Measurements from ENCODE around the gene COL6A5. TPM values are rescaled to one million over a fixed set of nuclear protein-coding genes. Genes with fewer than 3 reads are reported as not detected.

The COL6A5 gene
- polyA plus RNA-seq, 2 donors = 0.04 to 0.15 TPM

- Histone ChIP-seq H3K4me1 (ENCODE audit: control insufficient read depth in 2 of 2, insufficient read depth in 2 of 2, low read length in 1 of 2) (no peaks in the 10 kb centered on the region), H3K27ac (ENCODE audit: low read depth in 2 of 2, low read length in 1 of 2) (no peak overlapping the region), H3K36me3 (ENCODE audit: control insufficient read depth in 2 of 2, insufficient read depth in 2 of 2, low read length in 1 of 2) (no peaks in the 10 kb centered on the region), H3K9me3 (ENCODE audit: control insufficient read depth in 2 of 2, insufficient read depth in 1 of 2, low read depth in 1 of 2, low read length in 1 of 2) (no peaks in the 10 kb centered on the region), H3K4me3 (ENCODE audit: low read depth in 1 of 2, low read length in 2 of 2) (no peak overlapping the region), H3K27me3 (ENCODE audit: control insufficient read depth in 1 of 2, insufficient read depth in 2 of 2, low read length in 2 of 2) (no peaks in the 10 kb centered on the region)
- WGBS, 2 donors = 61 to 79% methylated on average over 3 of the region's 3 CpGs
These were observed 38.0 kb downstream of the COL6A5 start for GRCh38 chr3:130383424-130383823.

GRCh38 chr3:130384476-130385025 is 39.1 kb downstream of the COL6A5 start:
- 74 to 85% methylated on average over 3 of the region's 3 CpGs for WGBS, 2 donors
- no peaks in the 10 kb centered on the region for H3K4me1 ChIP-seq (ENCODE audit: control insufficient read depth in 2 of 2, insufficient read depth in 2 of 2, low read length in 1 of 2)
- H3K27me3 ChIP-seq (ENCODE audit: control insufficient read depth in 1 of 2, insufficient read depth in 2 of 2, low read length in 2 of 2) = no peaks in the 10 kb centered on the region
- H3K4me3 ChIP-seq (ENCODE audit: low read depth in 1 of 2, low read length in 2 of 2) = no peak overlapping the region
- H3K36me3 ChIP-seq (ENCODE audit: control insufficient read depth in 2 of 2, insufficient read depth in 2 of 2, low read length in 1 of 2) = no peaks in the 10 kb centered on the region
- H3K9me3 ChIP-seq (ENCODE audit: control insufficient read depth in 2 of 2, insufficient read depth in 1 of 2, low read depth in 1 of 2, low read length in 1 of 2) = no peaks in the 10 kb centered on the region
- no peak overlapping the region for H3K27ac ChIP-seq (ENCODE audit: low read depth in 2 of 2, low read length in 1 of 2)

- 54 to 57% methylated on average over 2 of the region's 2 CpGs for WGBS, 2 donors
- Histone ChIP-seq H3K27ac (ENCODE audit: low read depth in 2 of 2, low read length in 1 of 2) (no peak overlapping the region), H3K27me3 (ENCODE audit: control insufficient read depth in 1 of 2, insufficient read depth in 2 of 2, low read length in 2 of 2) (no peaks in the 10 kb centered on the region), H3K4me3 (ENCODE audit: low read depth in 1 of 2, low read length in 2 of 2) (no peak overlapping the region), H3K4me1 (ENCODE audit: control insufficient read depth in 2 of 2, insufficient read depth in 2 of 2, low read length in 1 of 2) (no peaks in the 10 kb centered on the region), H3K9me3 (ENCODE audit: control insufficient read depth in 2 of 2, insufficient read depth in 1 of 2, low read depth in 1 of 2, low read length in 1 of 2) (no peaks in the 10 kb centered on the region), H3K36me3 (ENCODE audit: control insufficient read depth in 2 of 2, insufficient read depth in 2 of 2, low read length in 1 of 2) (no peaks in the 10 kb centered on the region)
These were observed 41.3 kb downstream of the COL6A5 start for GRCh38 chr3:130386604-130387263.

GRCh38 chr3:130389743-130390478 is 44.4 kb downstream of the COL6A5 start:
- Histone ChIP-seq H3K4me1 (ENCODE audit: control insufficient read depth in 2 of 2, insufficient read depth in 2 of 2, low read length in 1 of 2) (no peaks in the 10 kb centered on the region), H3K36me3 (ENCODE audit: control insufficient read depth in 2 of 2, insufficient read depth in 2 of 2, low read length in 1 of 2) (no peaks in the 10 kb centered on the region), H3K27ac (ENCODE audit: low read depth in 2 of 2, low read length in 1 of 2) (no peak overlapping the region), H3K4me3 (ENCODE audit: low read depth in 1 of 2, low read length in 2 of 2) (no peak overlapping the region), H3K9me3 (ENCODE audit: control insufficient read depth in 2 of 2, insufficient read depth in 1 of 2, low read depth in 1 of 2, low read length in 1 of 2) (no peaks in the 10 kb centered on the region), H3K27me3 (ENCODE audit: control insufficient read depth in 1 of 2, insufficient read depth in 2 of 2, low read length in 2 of 2) (no peaks in the 10 kb centered on the region)
- WGBS, 2 donors = 28 to 41% methylated on average over 1 of the region's 1 CpG

- no peaks in the 10 kb centered on the region for H3K36me3 ChIP-seq (ENCODE audit: control insufficient read depth in 2 of 2, insufficient read depth in 2 of 2, low read length in 1 of 2)
- no peak overlapping the region for H3K27ac ChIP-seq (ENCODE audit: low read depth in 2 of 2, low read length in 1 of 2)
- H3K9me3 ChIP-seq (ENCODE audit: control insufficient read depth in 2 of 2, insufficient read depth in 1 of 2, low read depth in 1 of 2, low read length in 1 of 2) = no peaks in the 10 kb centered on the region
- whole genome bisulfite sequencing, 2 donors = 92 to 93% methylated on average over 2 of the region's 2 CpGs
- no peaks in the 10 kb centered on the region for H3K27me3 ChIP-seq (ENCODE audit: control insufficient read depth in 1 of 2, insufficient read depth in 2 of 2, low read length in 2 of 2)
- no peak overlapping the region for H3K4me3 ChIP-seq (ENCODE audit: low read depth in 1 of 2, low read length in 2 of 2)
- H3K4me1 ChIP-seq (ENCODE audit: control insufficient read depth in 2 of 2, insufficient read depth in 2 of 2, low read length in 1 of 2) = no peaks in the 10 kb centered on the region
These were observed 46.8 kb downstream of the COL6A5 start for GRCh38 chr3:130392266-130392665.

- H3K4me3 ChIP-seq (ENCODE audit: low read depth in 1 of 2, low read length in 2 of 2) = no peak overlapping the region
- no peaks in the 10 kb centered on the region for H3K9me3 ChIP-seq (ENCODE audit: control insufficient read depth in 2 of 2, insufficient read depth in 1 of 2, low read depth in 1 of 2, low read length in 1 of 2)
- H3K4me1 ChIP-seq (ENCODE audit: control insufficient read depth in 2 of 2, insufficient read depth in 2 of 2, low read length in 1 of 2) = no peaks in the 10 kb centered on the region
- WGBS, 2 donors = 88 to 92% methylated on average over 3 of the region's 3 CpGs
- no peaks in the 10 kb centered on the region for H3K36me3 ChIP-seq (ENCODE audit: control insufficient read depth in 2 of 2, insufficient read depth in 2 of 2, low read length in 1 of 2)
- H3K27ac ChIP-seq (ENCODE audit: low read depth in 2 of 2, low read length in 1 of 2) = no peak overlapping the region
- no peaks in the 10 kb centered on the region for H3K27me3 ChIP-seq (ENCODE audit: control insufficient read depth in 1 of 2, insufficient read depth in 2 of 2, low read length in 2 of 2)
These were observed 48.1 kb downstream of the COL6A5 start for GRCh38 chr3:130393594-130393993.

DNA sequence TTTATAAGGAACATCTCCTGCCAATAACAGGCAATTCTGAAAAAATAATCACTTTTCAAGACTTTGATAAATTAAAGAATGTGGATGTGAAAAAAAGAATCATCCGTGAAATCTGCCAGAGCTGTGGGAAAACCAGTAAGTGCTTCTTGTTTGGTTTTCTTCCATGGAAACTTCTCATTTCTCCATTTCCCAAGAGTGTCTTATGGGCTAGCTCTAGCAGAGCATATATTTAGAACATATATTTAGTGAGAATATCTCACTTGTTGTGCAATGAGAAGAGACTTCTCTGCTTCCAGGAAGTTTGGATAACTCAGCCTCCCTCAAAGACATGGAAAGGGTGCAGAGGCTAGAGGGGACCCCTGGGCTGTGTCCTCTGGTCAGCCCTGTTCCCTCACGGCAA is 49.9 kb downstream of the COL6A5 start:
- Histone ChIP-seq H3K27ac (ENCODE audit: low read depth in 2 of 2, low read length in 1 of 2) (no peak overlapping the region), H3K4me3 (ENCODE audit: low read depth in 1 of 2, low read length in 2 of 2) (no peak overlapping the region), H3K9me3 (ENCODE audit: control insufficient read depth in 2 of 2, insufficient read depth in 1 of 2, low read depth in 1 of 2, low read length in 1 of 2) (no peaks in the 10 kb centered on the region), H3K36me3 (ENCODE audit: control insufficient read depth in 2 of 2, insufficient read depth in 2 of 2, low read length in 1 of 2) (no peaks in the 10 kb centered on the region), H3K27me3 (ENCODE audit: control insufficient read depth in 1 of 2, insufficient read depth in 2 of 2, low read length in 2 of 2) (no peaks in the 10 kb centered on the region), H3K4me1 (ENCODE audit: control insufficient read depth in 2 of 2, insufficient read depth in 2 of 2, low read length in 1 of 2) (no peaks in the 10 kb centered on the region)
- 60 to 68% methylated on average over 2 of the region's 2 CpGs for WGBS, 2 donors

DNA sequence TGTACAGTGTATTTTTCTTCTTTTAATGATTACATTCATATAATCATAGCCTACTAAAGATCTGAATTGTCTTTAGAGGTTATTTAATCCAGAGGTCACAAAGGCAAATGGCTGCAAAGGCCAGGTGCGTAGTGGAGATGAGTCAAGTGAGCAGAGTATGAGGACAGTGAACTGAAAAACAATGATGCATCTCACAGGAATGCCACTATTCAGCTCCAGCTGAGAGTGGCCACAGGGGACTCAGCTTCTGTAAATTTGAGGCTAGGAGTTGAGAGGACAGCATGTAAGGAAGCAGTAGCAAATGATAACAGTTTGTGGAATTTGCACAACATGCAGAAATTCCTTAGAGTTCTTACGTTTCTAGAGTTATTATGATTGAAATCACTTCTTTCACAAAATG is 50.4 kb downstream of the COL6A5 start:
- 51 to 55% methylated on average over 2 of the region's 2 CpGs for WGBS, 2 donors
- no peaks in the 10 kb centered on the region for H3K4me1 ChIP-seq (ENCODE audit: control insufficient read depth in 2 of 2, insufficient read depth in 2 of 2, low read length in 1 of 2)
- H3K27ac ChIP-seq (ENCODE audit: low read depth in 2 of 2, low read length in 1 of 2) = no peak overlapping the region
- no peaks in the 10 kb centered on the region for H3K27me3 ChIP-seq (ENCODE audit: control insufficient read depth in 1 of 2, insufficient read depth in 2 of 2, low read length in 2 of 2)
- H3K4me3 ChIP-seq (ENCODE audit: low read depth in 1 of 2, low read length in 2 of 2) = no peak overlapping the region
- H3K9me3 ChIP-seq (ENCODE audit: control insufficient read depth in 2 of 2, insufficient read depth in 1 of 2, low read depth in 1 of 2, low read length in 1 of 2) = no peaks in the 10 kb centered on the region
- H3K36me3 ChIP-seq (ENCODE audit: control insufficient read depth in 2 of 2, insufficient read depth in 2 of 2, low read length in 1 of 2) = no peaks in the 10 kb centered on the region

GRCh38 chr3:130404401-130404800 is 58.9 kb downstream of the COL6A5 start:
- no peaks in the 10 kb centered on the region for H3K27me3 ChIP-seq (ENCODE audit: control insufficient read depth in 1 of 2, insufficient read depth in 2 of 2, low read length in 2 of 2)
- H3K9me3 ChIP-seq (ENCODE audit: control insufficient read depth in 2 of 2, insufficient read depth in 1 of 2, low read depth in 1 of 2, low read length in 1 of 2) = peaks cover 0 to 3% of the 10 kb centered on the region in 2 donors
- no peak overlapping the region for H3K27ac ChIP-seq (ENCODE audit: low read depth in 2 of 2, low read length in 1 of 2)
- H3K4me1 ChIP-seq (ENCODE audit: control insufficient read depth in 2 of 2, insufficient read depth in 2 of 2, low read length in 1 of 2) = no peaks in the 10 kb centered on the region
- no peak overlapping the region for H3K4me3 ChIP-seq (ENCODE audit: low read depth in 1 of 2, low read length in 2 of 2)
- H3K36me3 ChIP-seq (ENCODE audit: control insufficient read depth in 2 of 2, insufficient read depth in 2 of 2, low read length in 1 of 2) = no peaks in the 10 kb centered on the region

DNA sequence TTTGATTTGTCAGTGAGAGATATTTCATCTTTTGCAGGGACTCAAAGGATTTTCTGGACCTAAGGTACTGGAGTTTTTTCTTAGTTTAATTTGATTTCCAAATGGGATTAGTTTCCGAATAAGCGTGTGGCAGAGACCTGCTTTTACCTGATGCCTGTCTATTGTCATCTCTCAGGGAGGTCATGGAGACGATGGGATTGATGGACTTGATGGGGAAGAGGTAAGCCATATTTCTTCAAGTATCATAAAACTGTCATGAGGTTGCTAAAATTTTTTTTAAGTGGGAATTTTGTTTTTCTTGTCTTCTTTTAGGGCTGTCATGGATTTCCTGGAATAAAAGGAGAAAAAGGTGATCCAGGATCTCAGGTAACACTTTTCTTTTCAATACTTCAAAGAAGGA is 60.5 kb downstream of the COL6A5 start:
- WGBS, 2 donors = 64 to 72% methylated on average over 3 of the region's 3 CpGs
- Histone ChIP-seq H3K4me1 (ENCODE audit: control insufficient read depth in 2 of 2, insufficient read depth in 2 of 2, low read length in 1 of 2) (no peaks in the 10 kb centered on the region), H3K4me3 (ENCODE audit: low read depth in 1 of 2, low read length in 2 of 2) (no peak overlapping the region), H3K27ac (ENCODE audit: low read depth in 2 of 2, low read length in 1 of 2) (no peak overlapping the region), H3K27me3 (ENCODE audit: control insufficient read depth in 1 of 2, insufficient read depth in 2 of 2, low read length in 2 of 2) (no peaks in the 10 kb centered on the region), H3K9me3 (ENCODE audit: control insufficient read depth in 2 of 2, insufficient read depth in 1 of 2, low read depth in 1 of 2, low read length in 1 of 2) (peaks cover 0 to 3% of the 10 kb centered on the region in 2 donors), H3K36me3 (ENCODE audit: control insufficient read depth in 2 of 2, insufficient read depth in 2 of 2, low read length in 1 of 2) (no peaks in the 10 kb centered on the region)

Measured in esophagus (tissue), 2 donors.